ENCODE data around the gene SERINC5.

The SERINC5 gene

DNA sequence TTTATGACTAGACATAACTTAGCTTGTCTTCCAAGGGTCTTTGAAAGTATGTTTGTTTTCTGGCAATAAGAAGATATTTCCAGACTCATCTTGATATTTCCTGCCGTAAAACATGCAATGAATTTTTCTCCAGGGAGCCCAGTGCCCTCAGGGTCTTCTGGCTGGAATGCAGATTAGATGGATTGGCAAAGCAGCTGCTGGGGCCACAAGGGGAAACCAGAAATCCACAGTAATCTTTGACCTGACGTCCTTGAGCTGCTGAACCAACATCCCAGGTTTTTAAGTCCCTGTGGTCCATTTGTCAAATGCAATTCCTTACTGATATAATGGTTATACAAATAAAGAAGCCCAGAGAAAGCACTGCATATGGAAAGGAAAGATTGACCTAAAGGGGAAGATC, 127.7 kb downstream of the SERINC5 start:
- no peak overlapping the region for H3K4me3 ChIP-seq (ENCODE audit: low read length)

DNA sequence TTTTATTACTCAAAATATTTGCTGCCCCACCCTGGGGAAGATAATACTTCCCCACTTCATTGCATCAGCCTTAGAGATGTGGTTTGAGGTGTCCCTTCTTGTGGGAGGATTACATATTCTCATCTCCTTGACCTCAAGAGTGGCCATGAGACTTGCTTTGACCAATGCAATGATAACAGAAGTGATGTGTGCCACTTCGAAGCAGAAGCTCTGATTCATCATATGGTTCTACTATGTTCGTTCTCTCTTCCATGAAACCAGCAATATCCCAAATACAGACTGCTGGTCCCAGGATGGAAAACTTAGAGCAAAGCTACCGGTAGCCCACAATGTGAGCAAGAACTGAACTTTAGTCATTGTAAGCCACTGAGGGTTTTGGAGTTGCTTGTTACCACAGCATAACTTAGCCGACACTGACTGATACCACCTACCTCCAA, 128.7 kb downstream of the SERINC5 start:
- H3K4me3 ChIP-seq (ENCODE audit: low read length), result no peak overlapping the region
- DNase-seq (ENCODE audit: low read depth), result no peak
- TF ChIP-seq CTCF (conservative IDR thresholded peaks at IDR 0.05; ENCODE audit: low read depth, low read length), result no peak

More for the DNA sequence above, 127.7 kb downstream of the SERINC5 start:
- no peak for DNase-seq (ENCODE audit: low read depth)
- no peak for TF ChIP-seq CTCF (conservative IDR thresholded peaks at IDR 0.05; ENCODE audit: low read depth, low read length)

DNA sequence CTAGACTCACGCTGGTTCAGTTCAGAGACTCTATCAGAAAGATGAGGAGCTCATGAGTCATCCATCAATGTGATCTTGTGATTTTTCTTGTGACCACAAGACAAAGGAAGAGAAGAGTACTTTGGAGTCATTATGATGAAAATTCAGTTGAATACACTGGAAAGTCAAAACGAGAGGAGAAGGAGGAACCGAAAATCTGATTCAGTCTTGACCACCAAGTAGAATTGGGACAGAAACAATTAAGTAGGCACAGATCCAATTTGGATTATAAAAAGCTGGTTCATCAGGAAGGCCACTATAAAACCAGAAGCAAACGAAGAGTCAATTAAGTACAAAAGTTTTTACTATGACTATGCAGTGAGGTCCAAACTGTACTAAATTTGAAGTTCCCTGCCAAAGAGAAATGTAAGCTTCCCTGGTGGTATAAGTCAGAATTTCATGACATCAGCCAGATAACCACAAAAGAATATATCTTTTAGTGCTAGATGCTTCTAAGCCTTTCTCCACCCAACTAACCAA, 129.8 kb downstream of the SERINC5 start:
- TF ChIP-seq CTCF (conservative IDR thresholded peaks at IDR 0.05; ENCODE audit: low read depth, low read length), result peak; percentile 6
- H3K4me3 ChIP-seq (ENCODE audit: low read length), result no peak overlapping the region
- peak; percentile 46 for DNase-seq (ENCODE audit: low read depth)

DNA sequence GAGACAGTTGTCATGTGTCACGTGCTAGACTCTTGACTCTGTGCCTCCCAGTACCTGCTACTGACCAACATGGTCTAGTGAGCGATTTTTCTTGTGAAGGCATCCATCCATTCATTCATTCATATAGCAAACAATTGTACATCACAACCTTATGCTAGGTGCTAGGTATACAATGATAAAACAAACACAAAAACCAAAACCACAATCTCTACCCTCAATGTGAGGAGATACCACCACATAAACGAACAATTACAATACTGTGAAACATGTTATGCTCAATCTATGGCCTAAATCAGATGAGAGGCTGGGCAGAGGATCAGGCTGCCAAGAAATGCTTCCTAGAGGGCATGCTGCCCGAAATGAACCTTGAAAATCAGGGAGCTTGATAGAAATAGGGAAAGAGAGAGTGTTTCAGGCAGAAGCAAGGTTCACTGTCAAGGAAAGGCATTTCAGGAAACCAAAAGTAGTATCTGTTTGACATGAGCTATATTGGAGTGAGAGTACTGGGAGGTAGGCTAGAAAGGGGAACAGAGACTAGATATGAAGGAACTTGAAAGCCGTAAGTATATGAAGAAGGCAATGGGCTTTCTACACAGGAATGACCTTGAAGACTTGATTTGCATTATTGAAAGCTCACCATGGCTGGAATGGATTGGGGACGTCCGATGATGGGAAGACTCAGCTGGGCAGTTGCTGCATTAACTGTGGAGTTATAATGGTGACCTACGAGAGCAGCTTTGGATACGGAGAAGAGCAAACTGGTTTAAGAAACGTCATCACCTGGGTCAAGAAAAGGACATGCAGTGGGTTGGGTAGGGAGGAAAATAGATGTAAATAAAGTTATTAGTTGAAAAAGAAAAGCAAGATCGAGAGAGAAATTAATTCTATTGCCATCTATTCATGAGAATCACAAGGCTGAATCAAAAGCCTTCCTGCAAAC, 130.6 kb downstream of the SERINC5 start:
- no peak for DNase-seq (ENCODE audit: low read depth)
- TF ChIP-seq CTCF (conservative IDR thresholded peaks at IDR 0.05; ENCODE audit: low read depth, low read length), result no peak
- no peak overlapping the region for H3K4me3 ChIP-seq (ENCODE audit: low read length)

- no peak for DNase-seq (ENCODE audit: low read depth)
- no peak for TF ChIP-seq CTCF (conservative IDR thresholded peaks at IDR 0.05; ENCODE audit: low read depth, low read length)
- no peak overlapping the region for H3K4me3 ChIP-seq (ENCODE audit: low read length)
Measured at GRCh38 chr5:80124121-80124918, 131.5 kb downstream of the SERINC5 start.

DNA sequence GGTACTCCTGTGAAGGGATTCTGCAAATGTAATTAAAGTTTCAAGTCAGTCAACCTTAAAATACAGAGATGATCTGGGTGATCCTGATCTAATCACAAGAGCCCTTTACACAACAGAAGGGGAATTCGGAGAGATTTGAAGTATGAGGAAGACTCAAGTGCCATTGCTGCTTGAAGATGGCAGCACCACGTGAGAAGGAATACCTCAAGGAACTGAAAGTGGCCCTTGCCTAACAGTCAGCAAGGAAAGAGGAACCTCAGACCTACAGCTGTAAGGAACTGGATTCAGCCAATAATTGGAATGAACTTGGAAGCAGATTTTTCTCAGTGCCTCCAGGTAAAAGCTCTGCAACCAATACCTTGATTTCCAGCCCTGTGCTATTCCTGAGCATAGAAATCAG, 133.3 kb downstream of the SERINC5 start:
- DNase-seq (ENCODE audit: low read depth), result no peak
- H3K4me3 ChIP-seq (ENCODE audit: low read length), result no peak overlapping the region
- TF ChIP-seq CTCF (conservative IDR thresholded peaks at IDR 0.05; ENCODE audit: low read depth, low read length), result no peak

Measured in retinal pigment epithelial cell (primary cell).